ENCODE results near the gene ZSCAN12. TPM values are rescaled to one million over a fixed set of nuclear protein-coding genes. Genes with fewer than 3 reads are reported as not detected.

ZSCAN12 gene
- total RNA-seq, 1 donor from 2014 or later, result 17.5 TPM

DNA sequence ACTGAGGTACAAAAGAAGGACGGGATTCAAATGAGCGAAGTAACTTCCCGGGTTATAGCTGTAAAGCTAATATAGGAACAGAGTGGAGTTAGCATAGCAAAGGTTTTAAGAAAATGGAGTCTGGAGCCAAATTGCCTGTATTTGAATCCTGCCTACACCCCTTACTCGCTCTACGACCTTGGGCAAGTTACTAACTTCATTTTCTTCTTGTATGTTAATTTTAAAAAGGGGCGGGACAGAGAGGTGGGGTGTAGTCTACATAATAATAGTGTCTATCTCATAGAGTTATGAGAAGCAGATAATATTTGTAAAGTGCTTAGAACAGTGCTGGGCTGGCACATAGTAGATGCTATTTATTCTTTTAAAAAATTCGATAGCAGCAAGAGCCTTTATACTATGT lies 43.0 kb upstream of the ZSCAN12 start:
- Mint-ChIP-seq H3K4me3 (ENCODE audit: low read depth) (peak overlapping the region; percentile 99), H3K36me3 (ENCODE audit: insufficient read depth) (no peaks in the 10 kb centered on the region), H3K9me3 (ENCODE audit: low read depth) (peaks cover 3% of the 10 kb centered on the region), H3K27ac (peak overlapping the region; percentile 99), H3K27me3 (no peaks in the 10 kb centered on the region), H3K4me1 (ENCODE audit: low read depth) (peaks cover 13% of the 10 kb centered on the region)
- DNase-seq (ENCODE audit: low spot score, unreplicated experiment), result no peak
- TF ChIP-seq, protein P1, sequence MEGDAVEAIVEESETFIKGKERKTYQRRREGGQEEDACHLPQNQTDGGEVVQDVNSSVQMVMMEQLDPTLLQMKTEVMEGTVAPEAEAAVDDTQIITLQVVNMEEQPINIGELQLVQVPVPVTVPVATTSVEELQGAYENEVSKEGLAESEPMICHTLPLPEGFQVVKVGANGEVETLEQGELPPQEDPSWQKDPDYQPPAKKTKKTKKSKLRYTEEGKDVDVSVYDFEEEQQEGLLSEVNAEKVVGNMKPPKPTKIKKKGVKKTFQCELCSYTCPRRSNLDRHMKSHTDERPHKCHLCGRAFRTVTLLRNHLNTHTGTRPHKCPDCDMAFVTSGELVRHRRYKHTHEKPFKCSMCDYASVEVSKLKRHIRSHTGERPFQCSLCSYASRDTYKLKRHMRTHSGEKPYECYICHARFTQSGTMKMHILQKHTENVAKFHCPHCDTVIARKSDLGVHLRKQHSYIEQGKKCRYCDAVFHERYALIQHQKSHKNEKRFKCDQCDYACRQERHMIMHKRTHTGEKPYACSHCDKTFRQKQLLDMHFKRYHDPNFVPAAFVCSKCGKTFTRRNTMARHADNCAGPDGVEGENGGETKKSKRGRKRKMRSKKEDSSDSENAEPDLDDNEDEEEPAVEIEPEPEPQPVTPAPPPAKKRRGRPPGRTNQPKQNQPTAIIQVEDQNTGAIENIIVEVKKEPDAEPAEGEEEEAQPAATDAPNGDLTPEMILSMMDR (IDR thresholded peaks at IDR 0.05; ENCODE audit: unreplicated experiment), result no peak

DNA sequence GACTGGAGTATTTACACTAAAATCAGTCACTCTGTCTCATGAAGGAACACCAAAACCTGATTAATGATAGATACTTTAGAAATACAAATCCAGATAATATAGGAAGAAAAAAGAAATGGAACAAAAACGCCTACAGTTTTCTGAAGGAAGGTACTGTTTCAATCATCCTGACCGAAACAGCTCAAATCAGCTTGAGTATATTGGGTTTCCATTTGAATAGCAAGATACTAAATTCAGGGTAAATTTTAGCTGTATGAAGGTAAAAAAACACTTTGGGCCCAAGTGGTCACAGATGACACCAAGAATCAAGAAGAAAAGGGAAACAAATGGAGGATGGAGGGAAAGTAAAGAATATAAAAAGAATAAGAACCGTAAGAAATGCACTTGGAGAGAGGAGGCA lies 36.9 kb upstream of the ZSCAN12 start:
- no peaks in the 10 kb centered on the region for H3K4me1 Mint-ChIP-seq (ENCODE audit: low read depth)
- H3K27me3 Mint-ChIP-seq, result no peaks in the 10 kb centered on the region
- no peaks in the 10 kb centered on the region for H3K9me3 Mint-ChIP-seq (ENCODE audit: low read depth)
- TF ChIP-seq, protein P1 (IDR thresholded peaks at IDR 0.05; ENCODE audit: unreplicated experiment), result no peak
- peaks cover 16% of the 10 kb centered on the region for H3K36me3 Mint-ChIP-seq (ENCODE audit: insufficient read depth)
- no peak overlapping the region for H3K4me3 Mint-ChIP-seq (ENCODE audit: low read depth)
- DNase-seq (ENCODE audit: low spot score, unreplicated experiment), result no peak
- H3K27ac Mint-ChIP-seq, result no peak overlapping the region

DNA sequence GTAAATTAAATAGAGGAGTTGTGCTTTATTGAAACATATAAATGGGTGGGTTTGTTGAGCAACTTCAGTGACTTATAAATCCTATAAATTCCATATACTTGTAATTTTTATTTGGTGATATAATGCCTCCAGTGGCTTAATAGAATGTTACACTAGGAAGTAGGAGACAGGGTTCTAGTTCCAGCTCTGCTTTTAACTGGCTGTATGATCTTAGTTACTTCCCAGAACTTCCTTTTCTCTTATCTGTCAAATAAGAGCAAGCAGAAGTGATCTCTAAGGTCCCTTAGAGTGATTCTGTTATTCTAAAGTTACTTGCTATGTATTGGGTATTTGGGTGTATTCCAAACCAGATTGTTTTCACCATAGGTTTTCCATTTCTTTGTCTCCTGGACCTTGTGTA lies 33.6 kb upstream of the ZSCAN12 start:
- Mint-ChIP-seq H3K27me3 (no peaks in the 10 kb centered on the region), H3K9me3 (ENCODE audit: low read depth) (no peaks in the 10 kb centered on the region), H3K36me3 (ENCODE audit: insufficient read depth) (peaks cover 27% of the 10 kb centered on the region), H3K4me1 (ENCODE audit: low read depth) (no peaks in the 10 kb centered on the region), H3K4me3 (ENCODE audit: low read depth) (no peak overlapping the region), H3K27ac (no peak overlapping the region)
- TF ChIP-seq, protein P1 (IDR thresholded peaks at IDR 0.05; ENCODE audit: unreplicated experiment), result no peak
- DNase-seq (ENCODE audit: low spot score, unreplicated experiment), result no peak

DNA sequence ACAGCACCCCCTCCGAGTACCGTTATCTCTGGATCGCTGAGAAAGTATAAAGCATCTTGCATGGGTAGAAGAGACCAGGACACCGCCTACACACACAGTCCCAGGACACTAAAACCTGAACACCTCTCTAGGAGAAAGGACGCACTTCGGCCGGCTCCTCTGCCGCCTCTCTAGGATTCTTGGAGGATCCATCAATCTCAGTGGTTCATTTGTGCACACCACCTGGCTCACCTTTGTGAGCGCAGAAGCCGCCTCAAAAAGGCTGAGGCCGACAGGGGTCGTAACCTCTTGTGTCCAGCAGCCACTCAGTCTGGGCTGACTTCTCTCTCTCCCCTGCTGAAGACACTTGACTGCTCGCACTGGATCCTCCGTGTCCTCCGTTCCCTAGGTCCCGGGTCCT lies 30.2 kb upstream of the ZSCAN12 start:
- Mint-ChIP-seq H3K36me3 (ENCODE audit: insufficient read depth) (peaks cover 41% of the 10 kb centered on the region), H3K27ac (no peak overlapping the region), H3K4me3 (ENCODE audit: low read depth) (no peak overlapping the region), H3K9me3 (ENCODE audit: low read depth) (peaks cover 9% of the 10 kb centered on the region), H3K4me1 (ENCODE audit: low read depth) (no peaks in the 10 kb centered on the region), H3K27me3 (no peaks in the 10 kb centered on the region)
- TF ChIP-seq, protein P1 (IDR thresholded peaks at IDR 0.05; ENCODE audit: unreplicated experiment), result no peak
- no peak for DNase-seq (ENCODE audit: low spot score, unreplicated experiment)

DNA sequence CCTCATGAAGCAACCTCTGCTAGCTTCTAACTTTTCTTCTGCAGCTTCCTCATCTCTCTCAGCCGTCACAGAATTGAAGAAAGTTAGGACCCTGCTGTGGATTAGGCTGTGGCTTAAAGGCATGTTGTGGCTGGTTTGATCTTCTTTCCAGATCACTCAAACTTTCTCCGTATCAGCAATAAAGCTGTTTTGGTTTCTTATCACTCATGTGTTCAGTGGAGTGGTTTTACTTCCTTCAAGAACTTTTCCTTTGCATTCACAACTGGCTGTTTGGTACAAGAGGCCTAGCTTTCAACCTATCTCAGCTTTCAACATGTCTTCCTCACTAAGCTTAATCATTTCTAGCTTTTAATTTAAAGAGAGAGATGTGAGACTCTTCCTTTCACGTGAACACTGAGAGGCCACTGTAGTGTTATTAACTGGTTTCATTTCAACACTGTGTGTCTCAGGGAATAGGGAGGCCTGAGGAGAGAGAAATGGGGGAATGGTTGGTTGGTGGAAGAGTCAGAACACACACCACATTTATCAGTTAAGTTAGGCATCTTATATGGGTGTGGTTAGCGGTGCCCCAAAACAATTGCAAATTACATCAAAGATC lies 26.5 kb upstream of the ZSCAN12 start:
- Mint-ChIP-seq H3K27me3 (no peaks in the 10 kb centered on the region), H3K36me3 (ENCODE audit: insufficient read depth) (peaks cover 45% of the 10 kb centered on the region), H3K4me3 (ENCODE audit: low read depth) (no peak overlapping the region), H3K27ac (no peak overlapping the region), H3K9me3 (ENCODE audit: low read depth) (peaks cover 9% of the 10 kb centered on the region), H3K4me1 (ENCODE audit: low read depth) (no peaks in the 10 kb centered on the region)
- TF ChIP-seq, protein P1 (IDR thresholded peaks at IDR 0.05; ENCODE audit: unreplicated experiment), result no peak
- DNase-seq (ENCODE audit: low spot score, unreplicated experiment), result no peak
